Fibroblast of villous mesenchyme (primary cell): ENCODE data around the gene LTN1. TPM values are rescaled to one million over a fixed set of nuclear protein-coding genes. Genes with fewer than 3 reads are reported as not detected.

Experiments used
- DNase-seq: peaks from one replicate; pipeline ENCODE4 v3.0.0-alpha.2; 2010; ENCODE audit warnings: low read depth
- H3K4me3 ChIP-seq: 2 replicates; pipeline ENCODE4 v1.5.1; 2011; ENCODE audit warnings: low read depth, mild to moderate bottlenecking, low read length
- CTCF ChIP-seq: IDR thresholded peaks from 2 replicates; pipeline ENCODE4 v1.5.1; 2012; ENCODE audit warnings: low read depth, mild to moderate bottlenecking, low read length; ENCODE audit not compliant: insufficient read depth
- total RNA-seq: library from RNA; depleted of rRNA; stranded (reverse); fragments of >200 nt; gene quantifications from 2 replicates; pipeline ENCODE4 v1.2.3, GENCODE V29; 2012

The LTN1 gene
- total RNA-seq, 1 donor: 45.8 TPM

- DNase-seq: no peak
- no peak overlapping the region for H3K4me3 ChIP-seq
- TF ChIP-seq CTCF: no peak
Observed at GRCh38 chr21:28892199-28893111, 100.2 kb downstream of the LTN1 start.

GRCh38 chr21:28885853-28886177 is 106.9 kb downstream of the LTN1 start:
- H3K4me3 ChIP-seq: no peak overlapping the region
- TF ChIP-seq CTCF: no peak
- peak; percentile 60 for DNase-seq

GRCh38 chr21:28884976-28885852 is 107.5 kb downstream of the LTN1 start:
- DNase-seq: peak; percentile 92
- no peak for TF ChIP-seq CTCF
- peak overlapping the region; percentile 64 for H3K4me3 ChIP-seq

- DNase-seq: no peak
- no peak for TF ChIP-seq CTCF
- peak overlapping the region; percentile 64 for H3K4me3 ChIP-seq
Observed at GRCh38 chr21:28884481-28884880, 108.2 kb downstream of the LTN1 start.

- DNase-seq: peak; percentile 55
- no peak for TF ChIP-seq CTCF
- H3K4me3 ChIP-seq: peak overlapping the region; percentile 0
Observed at GRCh38 chr21:28883931-28884330, 108.7 kb downstream of the LTN1 start.

- no peak for TF ChIP-seq CTCF
- H3K4me3 ChIP-seq: no peak overlapping the region
- no peak for DNase-seq
Observed at GRCh38 chr21:28882345-28882744, 110.3 kb downstream of the LTN1 start.

Other genes with a start within 250 kb of the LTN1 start
- 21.6 and 33.2 TPM in 2 replicates for gene RWDD2B, start 26.5 kb upstream of the LTN1 start, total RNA-seq
- gene USP16, start 31.8 kb upstream of the LTN1 start, total RNA-seq: 35.8 and 37.6 TPM in 2 replicates
- 183 and 275 TPM in 2 replicates for gene CCT8, start 80.8 kb upstream of the LTN1 start, total RNA-seq
- gene MAP3K7CL, start 137.8 kb upstream of the LTN1 start, total RNA-seq: 20.7 and 49.3 TPM in 2 replicates